Loucy (cell line): ENCODE measurements around the gene INO80B.
A peak's percentile ranks its signal among the peaks of the same experiment; 100 is the strongest.
"Not testable (repeated sequence)": the region's sequence is repeated elsewhere in the genome, so short reads cannot be mapped to it uniquely, and the experiment has no call there.

Experiments
- H2AFZ ChIP-seq: fragments of 200-600 bp; sonication (generic); 2 replicates; pipeline ENCODE4 v1.6.0; 2016; ENCODE audit warnings: antibody characterized with exemption, mild to moderate bottlenecking, low read length, moderate library complexity
- H3F3A ChIP-seq: fragments of 200-600 bp; 2 replicates; pipeline ENCODE4 v1.6.0; 2016; ENCODE audit warnings: antibody characterized with exemption, low read depth, mild to moderate bottlenecking
- H3K27me3 ChIP-seq: fragments of 200-600 bp; sonication (generic); 2 replicates; pipeline ENCODE4 v1.6.1; 2014; ENCODE audit warnings: low read length, mild to moderate bottlenecking; ENCODE audit not compliant: insufficient read depth, poor library complexity, severe bottlenecking
- H3K36me3 ChIP-seq: fragments of 200-600 bp; sonication (generic); 2 replicates; pipeline ENCODE4 v1.6.1; 2016; ENCODE audit warnings: low read length; ENCODE audit not compliant: insufficient read depth
- H3K4me1 ChIP-seq: fragments of 200-600 bp; sonication (generic); 2 replicates; pipeline ENCODE4 v1.5.1; 2014; ENCODE audit warnings: low read length, mild to moderate bottlenecking; ENCODE audit not compliant: insufficient read depth, poor library complexity, severe bottlenecking
- H3K4me2 ChIP-seq: fragments of 200-600 bp; sonication (generic); 2 replicates; pipeline ENCODE4 v1.6.0; 2014; ENCODE audit warnings: antibody characterized with exemption, low read length, low read depth, mild to moderate bottlenecking; ENCODE audit not compliant: poor library complexity, severe bottlenecking
- H3K4me3 ChIP-seq: fragments of 200-600 bp; sonication (generic); 2 replicates; pipeline ENCODE4 v1.5.1; 2014; ENCODE audit warnings: low read length, mild to moderate bottlenecking, mixed read lengths; ENCODE audit not compliant: poor library complexity, severe bottlenecking
- H3K79me2 ChIP-seq: fragments of 200-600 bp; sonication (generic); 2 replicates; pipeline ENCODE4 v1.6.1; 2014; ENCODE audit warnings: low read length; ENCODE audit not compliant: insufficient read depth
- H3K9ac ChIP-seq: fragments of 200-600 bp; sonication (generic); 2 replicates; pipeline ENCODE4 v1.6.0; 2014; ENCODE audit warnings: mild to moderate bottlenecking, low read depth, low read length, moderate library complexity; ENCODE audit not compliant: poor library complexity, severe bottlenecking
- H3K9me2 ChIP-seq: fragments of 200-600 bp; sonication (generic); replicated peaks from 2 replicates; pipeline ENCODE4 v1.6.1; 2016; ENCODE audit warnings: low read depth, low read length, mixed read lengths
- H3K9me3 ChIP-seq: fragments of 200-600 bp; sonication (generic); 2 replicates; pipeline ENCODE4 v1.6.1; 2014; ENCODE audit warnings: mild to moderate bottlenecking, antibody characterized with exemption, low read length, low read depth; ENCODE audit not compliant: insufficient read depth
- H4K20me1 ChIP-seq: fragments of 200-600 bp; sonication (generic); 2 replicates; pipeline ENCODE4 v1.6.0; 2014; ENCODE audit warnings: antibody characterized with exemption, low read length, mild to moderate bottlenecking; ENCODE audit not compliant: insufficient read depth, poor library complexity, severe bottlenecking
- EZH2phosphoT487 ChIP-seq: fragments of 200-600 bp; IDR thresholded peaks from 2 replicates; pipeline ENCODE4 v1.6.1; 2018; ENCODE audit warnings: antibody characterized with exemption, mild to moderate bottlenecking, moderate library complexity, borderline replicate concordance
- TF ChIP-seq, protein P1 (sequence below): fragments of 200-600 bp; sonication (generic); conservative IDR thresholded peaks from 2 replicates; pipeline ENCODE4 v1.5.1; 2014; ENCODE audit warnings: mild to moderate bottlenecking, antibody characterized with exemption, low read length

The INO80B gene

DNA sequence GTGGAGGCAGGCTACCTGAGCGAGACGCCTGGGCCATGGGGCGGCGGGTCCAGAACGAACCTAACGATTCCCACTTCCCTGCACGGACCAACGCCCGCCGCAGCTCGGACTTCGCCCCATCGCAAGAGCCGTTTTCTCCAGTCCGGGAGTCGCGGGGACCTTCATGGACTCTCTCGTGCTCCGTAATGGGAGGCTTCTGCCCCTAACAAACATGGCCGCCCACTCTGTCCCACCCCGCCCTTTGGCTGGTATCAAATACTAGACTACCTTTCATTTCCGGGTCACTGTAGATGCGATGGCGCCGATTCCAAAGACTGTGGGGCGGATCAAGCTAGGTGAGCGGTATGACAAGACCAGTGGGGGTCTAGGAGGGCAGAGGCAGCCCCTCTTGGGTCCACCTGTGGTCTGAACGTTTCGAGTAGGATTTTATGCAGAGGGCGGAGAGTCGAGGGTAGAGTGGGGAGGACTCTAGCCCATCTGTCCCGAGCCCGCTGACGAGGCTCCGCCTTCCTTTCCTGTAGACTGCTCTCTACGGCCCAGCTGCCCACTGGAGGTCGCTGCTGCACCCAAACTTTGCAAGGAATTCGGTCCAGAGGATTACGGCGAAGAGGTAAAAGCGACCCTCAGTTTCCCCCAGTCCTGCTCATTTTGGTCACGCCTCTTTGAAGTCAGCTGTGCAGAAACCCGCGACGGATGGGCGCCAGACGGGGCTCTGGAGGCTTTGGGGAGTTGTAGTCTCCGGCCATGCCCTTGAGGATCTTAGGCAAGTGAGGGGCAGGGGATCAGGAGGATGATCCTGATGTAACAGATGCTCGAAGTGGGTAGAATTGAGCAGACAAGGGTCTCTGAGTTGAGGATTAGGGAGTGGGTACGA, 28.2 kb downstream of the INO80B start, which contains the start of the genes CCDC142 and TTC31:
Gene CCDC142, minus strand, starts transcription at position 198 of the 874 bp plus-strand sequence. Its CDS starts 161 bp downstream, at position 37.
Gene TTC31, plus strand, starts transcription at position 281 of the 874 bp plus-strand sequence. Its CDS starts 15 bp downstream, at position 296.
- Histone ChIP-seq H3K9me3 (no peaks in the 10 kb centered on the region), H3K4me1 (peaks cover 29% of the 10 kb centered on the region), H3K4me3 (peak within 1 kb of the TSS; percentile 79), H3F3A (no peaks in the 10 kb centered on the region), H3K9ac (peak within 1 kb of the TSS; percentile 80), H3K27me3 (no peaks in the 10 kb centered on the region), H3K36me3 (no peaks in the 10 kb centered on the region), H3K4me2 (peak within 1 kb of the TSS; percentile 93), H3K79me2 (peaks cover 53% of the 10 kb centered on the region), H4K20me1 (peaks cover 9% of the 10 kb centered on the region), H3K9me2 (no peaks in the 10 kb centered on the region), H2AFZ (peak within 1 kb of the TSS; percentile 82)
- no peak for TF ChIP-seq EZH2phosphoT487
- TF ChIP-seq, protein P1, sequence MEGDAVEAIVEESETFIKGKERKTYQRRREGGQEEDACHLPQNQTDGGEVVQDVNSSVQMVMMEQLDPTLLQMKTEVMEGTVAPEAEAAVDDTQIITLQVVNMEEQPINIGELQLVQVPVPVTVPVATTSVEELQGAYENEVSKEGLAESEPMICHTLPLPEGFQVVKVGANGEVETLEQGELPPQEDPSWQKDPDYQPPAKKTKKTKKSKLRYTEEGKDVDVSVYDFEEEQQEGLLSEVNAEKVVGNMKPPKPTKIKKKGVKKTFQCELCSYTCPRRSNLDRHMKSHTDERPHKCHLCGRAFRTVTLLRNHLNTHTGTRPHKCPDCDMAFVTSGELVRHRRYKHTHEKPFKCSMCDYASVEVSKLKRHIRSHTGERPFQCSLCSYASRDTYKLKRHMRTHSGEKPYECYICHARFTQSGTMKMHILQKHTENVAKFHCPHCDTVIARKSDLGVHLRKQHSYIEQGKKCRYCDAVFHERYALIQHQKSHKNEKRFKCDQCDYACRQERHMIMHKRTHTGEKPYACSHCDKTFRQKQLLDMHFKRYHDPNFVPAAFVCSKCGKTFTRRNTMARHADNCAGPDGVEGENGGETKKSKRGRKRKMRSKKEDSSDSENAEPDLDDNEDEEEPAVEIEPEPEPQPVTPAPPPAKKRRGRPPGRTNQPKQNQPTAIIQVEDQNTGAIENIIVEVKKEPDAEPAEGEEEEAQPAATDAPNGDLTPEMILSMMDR, result peak; percentile 93

DNA sequence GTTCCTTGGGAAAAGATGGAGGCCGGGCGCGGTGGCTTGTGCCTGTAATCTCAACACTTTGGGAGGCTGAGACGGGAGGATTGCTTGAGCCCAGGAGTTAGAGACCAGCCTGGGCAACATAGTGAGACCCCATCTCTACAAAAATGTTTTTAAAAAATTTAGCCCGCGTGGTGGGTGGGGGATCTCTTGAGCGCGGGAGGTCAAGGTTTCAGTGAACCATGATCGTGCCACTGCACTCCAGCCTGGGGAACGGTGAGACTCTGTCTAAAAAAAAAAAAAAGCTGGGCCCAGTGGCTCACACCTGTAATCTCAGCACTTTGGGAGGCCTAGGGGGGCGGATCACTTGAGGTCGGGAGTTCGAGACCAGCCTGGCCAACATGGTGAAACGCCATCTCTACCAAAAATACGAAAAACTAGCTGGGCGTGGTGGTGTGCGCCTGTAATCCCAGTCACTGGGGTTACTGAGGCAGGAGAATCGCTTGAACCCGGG, 28.8 kb downstream of the INO80B start:
- H4K20me1 ChIP-seq, result not testable (repeated sequence)

DNA sequence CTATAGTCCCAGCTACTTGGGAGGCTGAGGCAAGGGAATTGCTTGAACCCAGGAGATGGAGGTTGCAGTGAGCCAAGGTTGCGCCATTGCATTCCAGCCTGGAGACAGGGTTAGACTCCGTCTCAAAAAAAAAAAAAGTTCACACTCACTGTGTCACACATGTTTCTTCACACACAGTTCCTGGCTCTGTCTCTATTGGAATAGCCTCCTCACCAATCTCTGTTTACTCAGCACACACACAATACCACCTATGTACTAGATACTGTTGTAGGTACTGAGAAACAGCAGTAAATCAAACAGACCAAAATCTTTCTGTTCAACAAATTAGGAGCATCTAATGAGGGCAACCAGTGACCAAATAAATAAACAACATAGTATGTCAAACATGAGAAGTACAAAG, 31.3 kb downstream of the INO80B start:
- Histone ChIP-seq H3K4me3 (no peak overlapping the region), H3F3A (no peaks in the 10 kb centered on the region), H3K9me3 (no peaks in the 10 kb centered on the region), H3K27me3 (no peaks in the 10 kb centered on the region), H3K79me2 (peaks cover 30% of the 10 kb centered on the region), H3K4me2 (no peak overlapping the region), H3K9me2 (no peaks in the 10 kb centered on the region), H3K36me3 (peaks cover 10% of the 10 kb centered on the region; the same call in 1 of the 2 replicates), H3K4me1 (peaks cover 11% of the 10 kb centered on the region), H2AFZ (no peak overlapping the region), H4K20me1 (peaks cover 8% of the 10 kb centered on the region), H3K9ac (no peak overlapping the region)
- TF ChIP-seq, protein P1, result no peak
- TF ChIP-seq EZH2phosphoT487, result no peak

More for the DNA sequence above, 28.8 kb downstream of the INO80B start:
- not testable (repeated sequence) for H3K27me3 ChIP-seq, H3K36me3 ChIP-seq, H3K9me2 ChIP-seq, H3K9me3 ChIP-seq, H2AFZ ChIP-seq, H3F3A ChIP-seq
- Histone ChIP-seq H3K4me3 (peak overlapping the region; percentile 79), H3K4me1 (peaks cover 29% of the 10 kb centered on the region), H3K4me2 (peak overlapping the region; percentile 82), H3K9ac (peak overlapping the region; percentile 80), H3K79me2 (peaks cover 53% of the 10 kb centered on the region)
